Retinal pigment epithelial cell (primary cell): ENCODE measurements around the gene SEPHS1.

Experiments used
- DNase-seq: peaks from one replicate; pipeline ENCODE4 v3.0.0-alpha.2; 2010; ENCODE audit warnings: low read depth
- H3K4me3 ChIP-seq: 2 replicates; pipeline ENCODE4 v1.5.1; 2011; ENCODE audit warnings: mild to moderate bottlenecking, low read length, control low read depth, moderate library complexity
- TF ChIP-seq, protein P1 (sequence below): conservative IDR thresholded peaks from 2 replicates; pipeline ENCODE4 v1.5.1; 2011; ENCODE audit warnings: low read depth, low read length, control low read depth, inconsistent platforms

Gene SEPHS1

GRCh38 chr10:13365243-13365642, 17.1 kb upstream of the SEPHS1 start:
- no peak overlapping the region for H3K4me3 ChIP-seq
- DNase-seq: no peak
- TF ChIP-seq, protein P1, sequence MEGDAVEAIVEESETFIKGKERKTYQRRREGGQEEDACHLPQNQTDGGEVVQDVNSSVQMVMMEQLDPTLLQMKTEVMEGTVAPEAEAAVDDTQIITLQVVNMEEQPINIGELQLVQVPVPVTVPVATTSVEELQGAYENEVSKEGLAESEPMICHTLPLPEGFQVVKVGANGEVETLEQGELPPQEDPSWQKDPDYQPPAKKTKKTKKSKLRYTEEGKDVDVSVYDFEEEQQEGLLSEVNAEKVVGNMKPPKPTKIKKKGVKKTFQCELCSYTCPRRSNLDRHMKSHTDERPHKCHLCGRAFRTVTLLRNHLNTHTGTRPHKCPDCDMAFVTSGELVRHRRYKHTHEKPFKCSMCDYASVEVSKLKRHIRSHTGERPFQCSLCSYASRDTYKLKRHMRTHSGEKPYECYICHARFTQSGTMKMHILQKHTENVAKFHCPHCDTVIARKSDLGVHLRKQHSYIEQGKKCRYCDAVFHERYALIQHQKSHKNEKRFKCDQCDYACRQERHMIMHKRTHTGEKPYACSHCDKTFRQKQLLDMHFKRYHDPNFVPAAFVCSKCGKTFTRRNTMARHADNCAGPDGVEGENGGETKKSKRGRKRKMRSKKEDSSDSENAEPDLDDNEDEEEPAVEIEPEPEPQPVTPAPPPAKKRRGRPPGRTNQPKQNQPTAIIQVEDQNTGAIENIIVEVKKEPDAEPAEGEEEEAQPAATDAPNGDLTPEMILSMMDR: no peak

GRCh38 chr10:13360587-13360986, 12.5 kb upstream of the SEPHS1 start:
- TF ChIP-seq, protein P1: no peak
- no peak overlapping the region for H3K4me3 ChIP-seq
- no peak for DNase-seq

DNA sequence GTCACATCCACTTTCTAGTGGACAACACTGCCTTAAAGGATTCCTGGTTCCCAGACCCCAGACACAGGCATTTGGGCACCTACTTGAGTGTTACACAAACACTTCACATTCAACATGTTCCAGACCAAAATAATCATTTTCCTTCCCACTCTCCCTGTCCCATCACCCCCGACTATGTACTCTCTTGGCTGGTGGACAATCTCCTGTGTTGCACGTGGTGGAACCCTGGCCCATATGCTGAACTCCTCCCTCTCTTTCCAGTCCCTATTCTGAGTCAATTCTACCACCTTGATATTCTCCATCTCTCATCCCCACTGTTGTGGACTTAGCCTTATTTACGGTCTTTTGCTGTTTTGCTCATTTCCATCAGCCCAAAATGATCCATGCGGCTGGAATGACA, 8.3 kb upstream of the SEPHS1 start:
- DNase-seq: no peak
- TF ChIP-seq, protein P1: no peak
- no peak overlapping the region for H3K4me3 ChIP-seq

- TF ChIP-seq, protein P1: no peak
- no peak overlapping the region for H3K4me3 ChIP-seq
- DNase-seq: no peak
Observed at GRCh38 chr10:13354783-13355182, 6.7 kb upstream of the SEPHS1 start.

- TF ChIP-seq, protein P1: peak; percentile 3
Observed at GRCh38 chr10:13352519-13352918, 4.4 kb upstream of the SEPHS1 start.

DNA sequence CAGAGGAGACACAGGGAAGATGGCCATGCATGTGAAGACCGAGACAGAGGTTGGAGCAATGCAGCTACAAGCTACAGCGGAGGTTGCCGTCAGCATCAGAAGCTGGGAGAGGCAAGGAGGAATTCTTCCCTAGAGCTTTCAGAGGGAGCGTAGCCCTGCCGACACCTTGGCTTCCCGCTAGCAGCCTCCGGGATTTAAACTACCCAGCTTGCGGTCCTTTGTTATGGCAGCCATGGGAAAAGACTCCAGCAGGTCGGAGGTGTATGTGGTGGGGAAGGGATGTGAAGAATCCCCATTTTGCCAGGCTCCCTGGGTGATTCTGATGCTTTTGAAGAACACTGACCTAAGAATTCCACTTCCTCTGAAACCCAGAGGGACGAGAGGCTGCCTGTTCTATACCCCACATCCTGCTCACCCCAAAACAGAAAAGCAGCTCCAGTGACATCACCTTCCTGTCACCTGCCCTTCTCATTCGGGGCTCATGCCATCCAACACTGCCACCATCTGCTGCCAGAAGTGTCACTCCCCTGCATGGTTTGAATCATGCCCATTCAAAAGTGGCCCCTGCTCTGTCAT, 3.3 kb upstream of the SEPHS1 start:
- TF ChIP-seq, protein P1: no peak
- H3K4me3 ChIP-seq: no peak overlapping the region
- DNase-seq: no peak

More at GRCh38 chr10:13352519-13352918, 4.4 kb upstream of the SEPHS1 start:
- H3K4me3 ChIP-seq: no peak overlapping the region
- no peak for DNase-seq

- DNase-seq: no peak
- TF ChIP-seq, protein P1: no peak
- peak overlapping the region; percentile 74 for H3K4me3 ChIP-seq
Observed at GRCh38 chr10:13349463-13350274, 1.6 kb upstream of the SEPHS1 start.
